Keratinocyte (primary cell): ENCODE measurements around the gene ARID5B. TPM values are rescaled to one million over a fixed set of nuclear protein-coding genes. Genes with fewer than 3 reads are reported as not detected.

Experiments
- DNase-seq: peaks from one replicate; pipeline ENCODE4 v3.0.0-alpha.2; 2011; ENCODE audit warnings: low read depth, missing footprints, low spot score
- FAIRE-seq: peaks from 2 replicates; lab custom pipeline; 2011; peaks lifted over from hg19 to GRCh38; lab: Jason Lieb, UNC
- H2AFZ ChIP-seq: 2 replicates; pipeline ENCODE4 v1.6.0; 2012; ENCODE audit warnings: low read length, control low read depth, inconsistent platforms; ENCODE audit not compliant: control insufficient read depth
- H3K27ac ChIP-seq: 2 replicates; pipeline ENCODE4 v1.5.1; 2011; ENCODE audit warnings: low read length; ENCODE audit not compliant: control insufficient read depth, insufficient read depth
- H3K27me3 ChIP-seq: 3 replicates; pipeline ENCODE4 v1.6.0; 2011; ENCODE audit warnings: low read length; ENCODE audit not compliant: control insufficient read depth, insufficient read depth; ENCODE audit errors: extremely low read depth
- H3K36me3 ChIP-seq, 2 experiments: 2 replicates in 1 of 2; 3 replicates in 1 of 2; pipeline ENCODE4 v1.5.1; 2011; ENCODE audit warnings: low read length in 2 of 2, mild to moderate bottlenecking in 1 of 2; ENCODE audit not compliant: control insufficient read depth in 2 of 2, insufficient read depth in 2 of 2; ENCODE audit errors: extremely low read depth in 1 of 2
- H3K4me1 ChIP-seq: 3 replicates; pipeline ENCODE4 v1.5.1; 2011; ENCODE audit warnings: low read length; ENCODE audit not compliant: control insufficient read depth, insufficient read depth; ENCODE audit errors: extremely low read depth
- H3K4me2 ChIP-seq: 3 replicates; pipeline ENCODE4 v1.6.0; 2011; ENCODE audit warnings: low read depth, low read length; ENCODE audit not compliant: control insufficient read depth, insufficient read depth; ENCODE audit errors: extremely low read depth
- H3K4me3 ChIP-seq, 3 experiments: fragments of 200-600 bp in 1 of 3; sonication (generic) in 1 of 3; 2 replicates in 2 of 3; 3 replicates in 1 of 3; pipeline ENCODE4 v1.5.1; 2011 to 2016; ENCODE audit warnings: low read length in 3 of 3, mild to moderate bottlenecking in 3 of 3, control low read depth in 2 of 3, inconsistent platforms in 1 of 3, low read depth in 1 of 3, mixed read lengths in 1 of 3, mixed run types in 1 of 3, moderate library complexity in 1 of 3; ENCODE audit not compliant: control insufficient read depth in 2 of 3, insufficient read depth in 2 of 3; ENCODE audit errors: extremely low read depth in 1 of 3
- H3K79me2 ChIP-seq: 2 replicates; pipeline ENCODE4 v1.6.0; 2012; ENCODE audit warnings: low read length; ENCODE audit not compliant: control insufficient read depth, insufficient read depth
- H3K9ac ChIP-seq: 3 replicates; pipeline ENCODE4 v1.6.0; 2011; ENCODE audit warnings: low read length; ENCODE audit not compliant: control insufficient read depth, insufficient read depth; ENCODE audit errors: extremely low read depth
- H3K9me1 ChIP-seq: 3 replicates; pipeline ENCODE4 v1.6.0; 2011; ENCODE audit warnings: low read length; ENCODE audit not compliant: control insufficient read depth, insufficient read depth; ENCODE audit errors: extremely low read depth
- H3K9me3 ChIP-seq: 2 replicates; pipeline ENCODE4 v1.5.1; 2012; ENCODE audit warnings: low read depth, low read length; ENCODE audit not compliant: control insufficient read depth
- H4K20me1 ChIP-seq: 3 replicates; pipeline ENCODE4 v1.6.0; 2011; ENCODE audit warnings: low read length; ENCODE audit not compliant: control insufficient read depth, insufficient read depth; ENCODE audit errors: extremely low read depth
- EZH2 ChIP-seq: IDR thresholded peaks from one replicate; pipeline ENCODE4 v1.6.1; 2012; ENCODE audit warnings: inconsistent platforms, mild to moderate bottlenecking, low read length, moderate library complexity
- dilution Hi-C: fragments of 300-500 bp; cut with MboI; formaldehyde crosslinking; loops from one replicate; pipeline ENCODE4 v1.7.0; 2020; ENCODE audit warnings: low sequenced_read_pairs; ENCODE audit not compliant: extremely low pct_ligation_motif_present
- polyA plus RNA-seq, 5 experiments: library from polyadenylated mRNA; depleted of rRNA in 3 of 5; stranded (reverse) in 3 of 5; stranded (forward) in 1 of 5; unstranded in 1 of 5; fragments of >200 nt; gene quantifications; 1 replicate in 1 of 5; 2 replicates in 3 of 5; 3 replicates in 1 of 5; pipeline versions ENCODE4 v1.2.1 to v1.2.3, GENCODE V29; 2011 to 2012; ENCODE audit warnings: missing spikeins in 2 of 5, low read depth in 1 of 5, low replicate concordance in 1 of 5
- TF ChIP-seq, protein P1 (sequence below), 3 experiments: IDR thresholded peaks in 1 of 3; conservative IDR thresholded peaks in 1 of 3; optimal IDR thresholded peaks in 1 of 3; 2 replicates in 2 of 3; 3 replicates in 1 of 3; pipeline versions ENCODE3 to v1.5.1; 2011; ENCODE audit warnings: low read length in 3 of 3, mild to moderate bottlenecking in 3 of 3, moderate library complexity in 2 of 3, control low read depth in 1 of 3, inconsistent platforms in 1 of 3; ENCODE audit not compliant: insufficient read depth in 2 of 3; ENCODE audit errors: extremely low read depth in 1 of 3

ARID5B gene
- polyA plus RNA-seq, 1 donor (not counting 4 experiments of a cell fraction or from before 2014, with no cell fraction given), result 7.0 TPM

DNA sequence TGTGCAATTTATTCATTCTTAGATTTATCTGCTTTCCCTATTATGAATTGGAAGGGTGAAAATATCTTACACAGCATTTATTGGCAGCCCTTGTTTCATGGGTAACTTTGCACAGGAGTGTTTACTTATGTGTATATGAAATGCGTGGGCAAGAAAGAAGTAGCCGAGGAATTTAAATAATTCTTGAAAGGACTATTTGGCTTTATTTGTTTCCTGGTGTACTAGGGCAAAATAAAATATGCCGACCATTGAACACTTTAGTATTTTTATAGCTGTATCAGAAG is 93.7 kb downstream of the ARID5B start:
- Histone ChIP-seq H3K4me2 (peak overlapping the region; percentile 95), H3K4me1 (peaks cover 29% of the 10 kb centered on the region), H3K9me1 (no peaks in the 10 kb centered on the region), H3K27me3 (no peaks in the 10 kb centered on the region), H3K27ac (no peak overlapping the region), H3K9me3 (no peaks in the 10 kb centered on the region), H3K36me3 (peaks cover 0 to 6% of the 10 kb centered on the region in 2 experiments), H3K4me3 (no peak overlapping the region), H2AFZ (no peak overlapping the region), H3K9ac (no peak overlapping the region), H4K20me1 (no peaks in the 10 kb centered on the region), H3K79me2 (peaks cover 12% of the 10 kb centered on the region)
- no peak for DNase-seq
- FAIRE-seq, result no peak
- dilution Hi-C loops, result no loop called here
- TF ChIP-seq, protein P1, sequence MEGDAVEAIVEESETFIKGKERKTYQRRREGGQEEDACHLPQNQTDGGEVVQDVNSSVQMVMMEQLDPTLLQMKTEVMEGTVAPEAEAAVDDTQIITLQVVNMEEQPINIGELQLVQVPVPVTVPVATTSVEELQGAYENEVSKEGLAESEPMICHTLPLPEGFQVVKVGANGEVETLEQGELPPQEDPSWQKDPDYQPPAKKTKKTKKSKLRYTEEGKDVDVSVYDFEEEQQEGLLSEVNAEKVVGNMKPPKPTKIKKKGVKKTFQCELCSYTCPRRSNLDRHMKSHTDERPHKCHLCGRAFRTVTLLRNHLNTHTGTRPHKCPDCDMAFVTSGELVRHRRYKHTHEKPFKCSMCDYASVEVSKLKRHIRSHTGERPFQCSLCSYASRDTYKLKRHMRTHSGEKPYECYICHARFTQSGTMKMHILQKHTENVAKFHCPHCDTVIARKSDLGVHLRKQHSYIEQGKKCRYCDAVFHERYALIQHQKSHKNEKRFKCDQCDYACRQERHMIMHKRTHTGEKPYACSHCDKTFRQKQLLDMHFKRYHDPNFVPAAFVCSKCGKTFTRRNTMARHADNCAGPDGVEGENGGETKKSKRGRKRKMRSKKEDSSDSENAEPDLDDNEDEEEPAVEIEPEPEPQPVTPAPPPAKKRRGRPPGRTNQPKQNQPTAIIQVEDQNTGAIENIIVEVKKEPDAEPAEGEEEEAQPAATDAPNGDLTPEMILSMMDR (optimal IDR thresholded peaks at IDR 0.05 in 1 of 3, IDR thresholded peaks at IDR 0.05 in 1 of 3, conservative IDR thresholded peaks at IDR 0.05 in 1 of 3; ENCODE audit: extremely low read depth in 1 of 3, insufficient read depth in 2 of 3, low read length in 3 of 3), result no peak
- TF ChIP-seq EZH2, result no peak

DNA sequence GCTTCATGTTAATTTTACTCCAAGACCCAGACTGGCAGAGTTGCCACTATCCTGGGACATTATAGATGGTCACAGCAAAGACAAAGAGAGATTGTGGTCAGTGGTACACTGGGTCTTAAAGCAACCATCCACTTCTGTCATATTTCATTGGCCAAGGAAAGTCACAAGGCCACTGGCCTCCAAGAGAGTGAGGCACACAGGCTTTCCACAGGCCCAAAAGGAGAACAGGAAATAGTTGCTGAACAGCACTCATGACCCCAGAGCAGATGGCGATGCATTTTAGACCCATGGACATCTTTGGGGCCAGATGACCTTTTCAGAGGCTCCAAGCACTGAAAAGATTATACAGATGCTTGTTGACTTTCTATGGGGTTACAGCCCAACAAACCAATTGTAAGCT is 97.4 kb downstream of the ARID5B start:
- H2AFZ ChIP-seq, result no peak overlapping the region
- peaks cover 11% of the 10 kb centered on the region for H3K79me2 ChIP-seq
- H3K9me3 ChIP-seq, result no peaks in the 10 kb centered on the region
- no peak overlapping the region for H3K27ac ChIP-seq
- H3K9me1 ChIP-seq, result no peaks in the 10 kb centered on the region
- no peaks in the 10 kb centered on the region for H3K27me3 ChIP-seq
- H4K20me1 ChIP-seq, result no peaks in the 10 kb centered on the region
- H3K4me1 ChIP-seq, result peaks cover 10% of the 10 kb centered on the region
- TF ChIP-seq EZH2, result no peak
- TF ChIP-seq, protein P1 (optimal IDR thresholded peaks at IDR 0.05 in 1 of 3, IDR thresholded peaks at IDR 0.05 in 1 of 3, conservative IDR thresholded peaks at IDR 0.05 in 1 of 3; ENCODE audit: extremely low read depth in 1 of 3, insufficient read depth in 2 of 3, low read length in 3 of 3), result no peak
- H3K4me2 ChIP-seq, result no peak overlapping the region
- DNase-seq (no peak), FAIRE-seq (no peak)
- no peak overlapping the region for H3K9ac ChIP-seq
- dilution Hi-C loops, result no loop called here
- H3K4me3 ChIP-seq, result no peak overlapping the region
- peaks cover 0 to 6% of the 10 kb centered on the region in 2 experiments for H3K36me3 ChIP-seq
